GM12878 (cell line): ENCODE results near the gene FXYD6. TPM values are rescaled to one million over a fixed set of nuclear protein-coding genes. Genes with fewer than 3 reads are reported as not detected.

ENCODE experiments used
- CBFB ChIP-seq: IDR thresholded peaks from 2 replicates; pipeline ENCODE4 v1.6.1; 2016; ENCODE audit warnings: antibody characterized with exemption, low read depth
- CEBPB ChIP-seq, 2 experiments: fragments of 150-350 bp in 1 of 2; IDR thresholded peaks; 2 replicates each; pipeline ENCODE4 v1.6.1; 2012 to 2014; ENCODE audit warnings: low read depth in 2 of 2, low read length in 2 of 2, borderline replicate concordance in 1 of 2, inconsistent platforms in 1 of 2
- CEBPZ ChIP-seq: fragments of 150-350 bp; IDR thresholded peaks from 2 replicates; pipeline ENCODE4 v1.6.1; 2016; ENCODE audit warnings: low read depth, low read length
- ETV6 ChIP-seq, 2 experiments: fragments of 450-650 bp in 1 of 2; IDR thresholded peaks in 1 of 2; conservative IDR thresholded peaks in 1 of 2; 2 replicates each; pipeline ENCODE4 v1.6.1; 2014; ENCODE audit warnings: antibody characterized with exemption in 1 of 2, borderline replicate concordance in 1 of 2, low read depth in 1 of 2, mild to moderate bottlenecking in 1 of 2, moderate library complexity in 1 of 2
- JUNB ChIP-seq: IDR thresholded peaks from 2 replicates; pipeline ENCODE4 v1.6.1; 2016; ENCODE audit warnings: antibody characterized with exemption, mild to moderate bottlenecking
- PAX5 ChIP-seq: IDR thresholded peaks from 2 replicates; pipeline ENCODE4 v1.6.1; 2011; ENCODE audit warnings: low read depth, low read length, borderline replicate concordance
- RFX5 ChIP-seq: IDR thresholded peaks from 2 replicates; pipeline ENCODE4 v1.6.1; 2011; ENCODE audit warnings: low read depth, low read length, improper control_type of control experiment
- TCF12 ChIP-seq: IDR thresholded peaks from 2 replicates; pipeline ENCODE4 v1.6.1; 2011; ENCODE audit warnings: low read depth, mild to moderate bottlenecking, low read length
- WRNIP1 ChIP-seq: IDR thresholded peaks from 2 replicates; pipeline ENCODE4 v1.6.1; 2011; ENCODE audit warnings: low read depth, low read length, improper control_type of control experiment, borderline replicate concordance
- ZBTB11 ChIP-seq: fragments of 450-650 bp; formaldehyde crosslinking; IDR thresholded peaks from 2 replicates; pipeline ENCODE4 v1.5.0; 2022; ENCODE audit warnings: mild to moderate bottlenecking, missing genetic modification characterization
- ZSCAN29 ChIP-seq: fragments of 450-650 bp; IDR thresholded peaks from 2 replicates; pipeline ENCODE4 v1.6.1; 2017; ENCODE audit warnings: mild to moderate bottlenecking, moderate library complexity
- polyA plus RNA-seq, 11 experiments: library from polyadenylated mRNA; depleted of rRNA in 4 of 11; unstranded in 6 of 11; stranded (reverse) in 5 of 11; fragments of >200 nt; fragmentation: Nextera tagmentation in 4 of 11; fragmentation: Illumina TruSeq in 1 of 11; extraction: Ambion mirVana in 4 of 11; extraction: Trizol in 1 of 11; gene quantifications; 1 replicate in 1 of 11; 2 replicates in 10 of 11; pipeline versions ENCODE4 v1.2.1 to v1.2.3, GENCODE V29; 2011 to 2016; ENCODE audit warnings: inconsistent platforms in 2 of 11, missing spikeins in 2 of 11, low read depth in 1 of 11
- total RNA-seq, 4 experiments: library from RNA; depleted of rRNA in 3 of 4; stranded (reverse); fragments of >200 nt in 3 of 4; fragmentation: Illumina TruSeq in 1 of 4; extraction: Trizol in 1 of 4; gene quantifications; 2 replicates each; pipeline versions ENCODE4 v1.2.1 to v1.2.3, GENCODE V29; 2013 to 2021
- TF ChIP-seq, protein P1 (sequence below): fragments of 450-650 bp; IDR thresholded peaks from 2 replicates; pipeline ENCODE4 v1.6.1; 2016; ENCODE audit warnings: mild to moderate bottlenecking
- TF ChIP-seq, protein P2 (sequence below): fragments of 450-650 bp; IDR thresholded peaks from 2 replicates; pipeline ENCODE4 v1.6.1; 2017; ENCODE audit warnings: borderline replicate concordance
- TF ChIP-seq, protein P3 (sequence below): IDR thresholded peaks from 2 replicates; pipeline ENCODE4 v1.6.1; 2012; ENCODE audit warnings: improper control_type of control experiment, low read depth, low read length; ENCODE audit not compliant: insufficient replicate concordance

Gene FXYD6
- total and polyA plus RNA-seq, 10 of the 15 experiments (the other 5 are each of a cell fraction or from before 2014, with no cell fraction given), result 0.09 to 2.0 (median 0.23) TPM; not detected in 2

- no peak for TF ChIP-seq CEBPB (IDR thresholded peaks at IDR 0.05; ENCODE audit: borderline replicate concordance in 1 of 2, low read depth in 2 of 2, low read length in 2 of 2)
- no peak for TF ChIP-seq PAX5
- TF ChIP-seq JUNB, result no peak
- no peak for TF ChIP-seq RFX5
- no peak for TF ChIP-seq TCF12
- TF ChIP-seq, protein P1, sequence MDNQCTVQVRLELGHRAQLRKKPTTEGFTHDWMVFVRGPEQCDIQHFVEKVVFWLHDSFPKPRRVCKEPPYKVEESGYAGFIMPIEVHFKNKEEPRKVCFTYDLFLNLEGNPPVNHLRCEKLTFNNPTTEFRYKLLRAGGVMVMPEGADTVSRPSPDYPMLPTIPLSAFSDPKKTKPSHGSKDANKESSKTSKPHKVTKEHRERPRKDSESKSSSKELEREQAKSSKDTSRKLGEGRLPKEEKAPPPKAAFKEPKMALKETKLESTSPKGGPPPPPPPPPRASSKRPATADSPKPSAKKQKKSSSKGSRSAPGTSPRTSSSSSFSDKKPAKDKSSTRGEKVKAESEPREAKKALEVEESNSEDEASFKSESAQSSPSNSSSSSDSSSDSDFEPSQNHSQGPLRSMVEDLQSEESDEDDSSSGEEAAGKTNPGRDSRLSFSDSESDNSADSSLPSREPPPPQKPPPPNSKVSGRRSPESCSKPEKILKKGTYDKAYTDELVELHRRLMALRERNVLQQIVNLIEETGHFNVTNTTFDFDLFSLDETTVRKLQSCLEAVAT, result no peak
- TF ChIP-seq CEBPZ, result no peak
- TF ChIP-seq, protein P2, sequence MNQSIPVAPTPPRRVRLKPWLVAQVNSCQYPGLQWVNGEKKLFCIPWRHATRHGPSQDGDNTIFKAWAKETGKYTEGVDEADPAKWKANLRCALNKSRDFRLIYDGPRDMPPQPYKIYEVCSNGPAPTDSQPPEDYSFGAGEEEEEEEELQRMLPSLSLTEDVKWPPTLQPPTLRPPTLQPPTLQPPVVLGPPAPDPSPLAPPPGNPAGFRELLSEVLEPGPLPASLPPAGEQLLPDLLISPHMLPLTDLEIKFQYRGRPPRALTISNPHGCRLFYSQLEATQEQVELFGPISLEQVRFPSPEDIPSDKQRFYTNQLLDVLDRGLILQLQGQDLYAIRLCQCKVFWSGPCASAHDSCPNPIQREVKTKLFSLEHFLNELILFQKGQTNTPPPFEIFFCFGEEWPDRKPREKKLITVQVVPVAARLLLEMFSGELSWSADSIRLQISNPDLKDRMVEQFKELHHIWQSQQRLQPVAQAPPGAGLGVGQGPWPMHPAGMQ, result no peak
- no peak for TF ChIP-seq ZBTB11 (CRISPR knock-in tag)
- TF ChIP-seq ETV6 (conservative IDR thresholded peaks at IDR 0.05 in 1 of 2, IDR thresholded peaks at IDR 0.05 in 1 of 2; ENCODE audit: borderline replicate concordance in 1 of 2, low read depth in 1 of 2), result no peak
- TF ChIP-seq, protein P3, sequence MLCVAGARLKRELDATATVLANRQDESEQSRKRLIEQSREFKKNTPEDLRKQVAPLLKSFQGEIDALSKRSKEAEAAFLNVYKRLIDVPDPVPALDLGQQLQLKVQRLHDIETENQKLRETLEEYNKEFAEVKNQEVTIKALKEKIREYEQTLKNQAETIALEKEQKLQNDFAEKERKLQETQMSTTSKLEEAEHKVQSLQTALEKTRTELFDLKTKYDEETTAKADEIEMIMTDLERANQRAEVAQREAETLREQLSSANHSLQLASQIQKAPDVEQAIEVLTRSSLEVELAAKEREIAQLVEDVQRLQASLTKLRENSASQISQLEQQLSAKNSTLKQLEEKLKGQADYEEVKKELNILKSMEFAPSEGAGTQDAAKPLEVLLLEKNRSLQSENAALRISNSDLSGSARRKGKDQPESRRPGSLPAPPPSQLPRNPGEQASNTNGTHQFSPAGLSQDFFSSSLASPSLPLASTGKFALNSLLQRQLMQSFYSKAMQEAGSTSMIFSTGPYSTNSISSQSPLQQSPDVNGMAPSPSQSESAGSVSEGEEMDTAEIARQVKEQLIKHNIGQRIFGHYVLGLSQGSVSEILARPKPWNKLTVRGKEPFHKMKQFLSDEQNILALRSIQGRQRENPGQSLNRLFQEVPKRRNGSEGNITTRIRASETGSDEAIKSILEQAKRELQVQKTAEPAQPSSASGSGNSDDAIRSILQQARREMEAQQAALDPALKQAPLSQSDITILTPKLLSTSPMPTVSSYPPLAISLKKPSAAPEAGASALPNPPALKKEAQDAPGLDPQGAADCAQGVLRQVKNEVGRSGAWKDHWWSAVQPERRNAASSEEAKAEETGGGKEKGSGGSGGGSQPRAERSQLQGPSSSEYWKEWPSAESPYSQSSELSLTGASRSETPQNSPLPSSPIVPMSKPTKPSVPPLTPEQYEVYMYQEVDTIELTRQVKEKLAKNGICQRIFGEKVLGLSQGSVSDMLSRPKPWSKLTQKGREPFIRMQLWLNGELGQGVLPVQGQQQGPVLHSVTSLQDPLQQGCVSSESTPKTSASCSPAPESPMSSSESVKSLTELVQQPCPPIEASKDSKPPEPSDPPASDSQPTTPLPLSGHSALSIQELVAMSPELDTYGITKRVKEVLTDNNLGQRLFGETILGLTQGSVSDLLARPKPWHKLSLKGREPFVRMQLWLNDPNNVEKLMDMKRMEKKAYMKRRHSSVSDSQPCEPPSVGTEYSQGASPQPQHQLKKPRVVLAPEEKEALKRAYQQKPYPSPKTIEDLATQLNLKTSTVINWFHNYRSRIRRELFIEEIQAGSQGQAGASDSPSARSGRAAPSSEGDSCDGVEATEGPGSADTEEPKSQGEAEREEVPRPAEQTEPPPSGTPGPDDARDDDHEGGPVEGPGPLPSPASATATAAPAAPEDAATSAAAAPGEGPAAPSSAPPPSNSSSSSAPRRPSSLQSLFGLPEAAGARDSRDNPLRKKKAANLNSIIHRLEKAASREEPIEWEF, result no peak
- no peak for TF ChIP-seq WRNIP1
- TF ChIP-seq ZSCAN29, result no peak
- TF ChIP-seq CBFB, result no peak
Observed at GRCh38 chr11:117814204-117814765, 62.2 kb downstream of the FXYD6 start (continued).
